GM18858 (cell line): ENCODE data around the gene GAK.

Experiments
- ATAC-seq: cut with Tn5 transposase; IDR thresholded peaks from one replicate; pipeline ENCODE4 v1.9.1; 2021; ENCODE audit not compliant: unreplicated experiment

The GAK gene

GRCh38 chr4:909821-910220, 22.3 kb downstream of the GAK start:
- ATAC-seq: no peak

- no peak for ATAC-seq
Observed at GRCh38 chr4:909131-909571, 23.0 kb downstream of the GAK start.

- no peak for ATAC-seq
Observed at GRCh38 chr4:907691-908425, 24.3 kb downstream of the GAK start.

- ATAC-seq: no peak
Observed at GRCh38 chr4:907103-907400, 25.1 kb downstream of the GAK start.

GRCh38 chr4:906339-907102, 25.6 kb downstream of the GAK start:
- no peak for ATAC-seq

GRCh38 chr4:905485-906338, 26.4 kb downstream of the GAK start:
- no peak for ATAC-seq

GRCh38 chr4:903066-904046, 28.8 kb downstream of the GAK start:
- no peak for ATAC-seq

GRCh38 chr4:901192-901910, 30.8 kb downstream of the GAK start:
- ATAC-seq: no peak

- no peak for ATAC-seq
Observed at GRCh38 chr4:900721-901120, 31.4 kb downstream of the GAK start.

- ATAC-seq: no peak
Observed at GRCh38 chr4:900073-900472, 32.0 kb downstream of the GAK start.

- ATAC-seq: no peak
Observed at GRCh38 chr4:899556-899906, 32.6 kb downstream of the GAK start.

GRCh38 chr4:898869-899555, 33.1 kb downstream of the GAK start:
- ATAC-seq: no peak

- no peak for ATAC-seq
Observed at GRCh38 chr4:898123-898522, 34.0 kb downstream of the GAK start.

- ATAC-seq: no peak
Observed at GRCh38 chr4:896630-897029, 35.5 kb downstream of the GAK start.

GRCh38 chr4:896216-896615, 35.9 kb downstream of the GAK start:
- ATAC-seq: no peak

GRCh38 chr4:895596-895995, 36.5 kb downstream of the GAK start:
- no peak for ATAC-seq

GRCh38 chr4:893995-894705, 38.0 kb downstream of the GAK start:
- ATAC-seq: no peak

GRCh38 chr4:893276-893994, 38.7 kb downstream of the GAK start:
- ATAC-seq: no peak
